Measurements from ENCODE around the gene ZNRF1.
"Not testable (repeated sequence)": the region's sequence is repeated elsewhere in the genome, so short reads cannot be mapped to it uniquely, and the experiment has no call there.

The ZNRF1 gene

GRCh38 chr16:75074920-75075687 is 76.3 kb downstream of the ZNRF1 start:
- H3K4me3 ChIP-seq (ENCODE audit: low read depth, low read length), result no peak overlapping the region

DNA sequence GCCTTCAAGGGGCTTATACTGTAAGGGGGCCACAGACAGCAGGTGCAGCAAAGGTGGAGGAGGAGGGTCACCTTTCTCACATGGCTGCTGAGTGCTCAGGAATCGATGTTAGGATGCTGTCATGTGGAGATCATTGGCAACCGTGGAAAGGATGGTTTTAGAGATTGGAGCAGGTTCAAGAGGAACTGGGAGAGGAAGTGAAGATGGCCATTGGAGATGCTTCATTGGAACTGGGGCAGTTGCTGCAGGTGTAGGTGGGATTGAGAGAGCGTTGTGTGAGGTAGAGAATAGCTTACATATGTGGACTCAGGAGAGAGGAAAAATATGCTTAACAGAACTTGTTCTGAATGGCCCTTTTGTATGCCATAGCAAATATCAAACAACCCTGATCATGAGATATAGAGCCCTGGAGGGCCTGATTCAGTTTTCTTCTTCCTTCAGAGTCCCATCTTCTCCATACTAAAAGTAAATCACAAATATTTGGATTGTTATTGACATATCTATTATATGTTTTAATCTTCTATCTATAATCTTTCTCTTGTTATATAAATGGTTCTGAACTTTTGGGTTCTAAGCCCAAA is 77.0 kb downstream of the ZNRF1 start:
- no peak overlapping the region for H3K4me3 ChIP-seq (ENCODE audit: low read depth, low read length)

GRCh38 chr16:75078886-75079285 is 80.1 kb downstream of the ZNRF1 start:
- H3K4me3 ChIP-seq (ENCODE audit: low read depth, low read length), result no peak overlapping the region

DNA sequence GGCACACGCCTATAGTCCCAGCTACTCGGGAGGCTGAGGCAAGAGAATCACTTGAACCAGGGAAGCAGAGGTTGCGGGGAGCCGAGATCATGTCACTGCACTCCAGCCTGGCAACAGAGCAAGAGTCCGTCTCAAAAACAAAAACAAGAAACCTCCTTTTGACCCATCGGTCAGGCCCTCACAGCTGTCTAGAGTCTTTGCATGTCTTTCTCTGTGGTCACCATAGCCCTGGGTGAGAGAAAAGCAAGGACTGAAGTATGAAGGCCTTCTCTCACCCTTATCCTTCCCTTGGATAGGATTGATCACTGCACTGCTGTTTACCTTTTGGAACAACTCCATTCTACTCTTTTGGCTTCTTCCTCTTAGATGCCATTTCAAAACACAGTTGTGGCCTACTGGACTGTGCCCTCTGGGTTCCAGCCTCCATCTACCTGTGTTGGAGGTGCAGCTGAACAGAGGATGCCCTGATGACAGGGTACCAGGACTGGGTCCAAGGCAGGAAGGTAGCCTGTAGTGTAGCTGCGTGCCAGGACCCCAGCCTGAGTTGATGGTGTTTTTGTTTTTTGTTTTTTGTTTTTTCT is 80.6 kb downstream of the ZNRF1 start:
- H3K4me3 ChIP-seq (ENCODE audit: low read depth, low read length), result no peak overlapping the region

GRCh38 chr16:75080205-75081029 is 81.6 kb downstream of the ZNRF1 start:
- H3K4me3 ChIP-seq (ENCODE audit: low read depth, low read length), result no peak overlapping the region

DNA sequence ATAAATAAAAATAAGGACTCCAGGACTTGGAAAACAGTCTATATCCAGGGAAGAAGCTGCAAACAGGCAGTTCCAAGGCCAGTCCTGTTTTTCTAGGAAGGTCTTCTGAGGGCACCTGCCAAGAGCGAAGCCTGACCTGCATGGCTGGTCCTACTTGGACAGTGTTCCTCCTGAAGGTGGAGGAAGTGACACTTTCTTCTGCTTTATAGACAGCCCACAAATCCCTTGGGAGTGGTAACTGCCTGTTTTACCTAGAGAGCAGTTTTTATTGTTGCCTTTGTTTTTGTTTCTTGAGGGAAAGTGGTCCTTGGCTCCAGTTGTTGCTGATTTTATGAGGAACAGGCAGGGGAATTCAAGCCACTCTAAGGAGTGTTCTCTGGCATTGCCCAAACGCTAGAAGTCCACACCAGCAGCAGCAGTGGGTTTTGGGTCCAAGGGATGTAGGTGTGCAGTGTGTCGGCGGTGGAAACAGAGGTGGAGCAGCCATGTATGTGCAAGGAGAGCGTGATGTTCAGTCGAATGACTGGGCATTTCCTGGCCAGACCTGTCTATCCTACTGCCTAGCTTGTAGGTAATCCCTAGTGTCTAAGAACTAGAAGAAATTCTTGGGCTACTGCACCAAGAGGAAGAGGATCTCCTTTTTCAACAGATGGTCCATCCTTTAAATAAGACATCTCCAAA is 82.5 kb downstream of the ZNRF1 start:
- no peak overlapping the region for H3K4me3 ChIP-seq (ENCODE audit: low read depth, low read length)

DNA sequence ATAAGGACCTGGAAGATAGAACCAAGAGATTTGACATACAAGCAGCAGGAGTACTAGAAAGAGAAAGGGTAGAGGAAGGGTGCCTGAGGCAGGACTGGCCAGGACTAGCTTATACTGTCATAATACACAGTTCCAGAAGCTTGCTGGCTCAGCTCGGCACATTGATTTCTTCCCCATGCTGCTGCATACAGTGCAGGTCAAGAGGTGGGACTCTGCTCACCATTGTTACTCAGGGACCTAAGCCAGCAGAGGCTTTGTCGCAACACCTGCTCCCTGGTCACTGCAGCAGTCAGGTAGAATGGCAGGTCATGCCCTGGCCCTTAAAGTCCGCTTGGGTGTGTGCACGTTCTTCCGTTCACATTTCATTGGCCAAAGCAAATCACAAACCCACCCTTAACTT is 85.0 kb downstream of the ZNRF1 start:
- no peak overlapping the region for H3K4me3 ChIP-seq (ENCODE audit: low read depth, low read length)

DNA sequence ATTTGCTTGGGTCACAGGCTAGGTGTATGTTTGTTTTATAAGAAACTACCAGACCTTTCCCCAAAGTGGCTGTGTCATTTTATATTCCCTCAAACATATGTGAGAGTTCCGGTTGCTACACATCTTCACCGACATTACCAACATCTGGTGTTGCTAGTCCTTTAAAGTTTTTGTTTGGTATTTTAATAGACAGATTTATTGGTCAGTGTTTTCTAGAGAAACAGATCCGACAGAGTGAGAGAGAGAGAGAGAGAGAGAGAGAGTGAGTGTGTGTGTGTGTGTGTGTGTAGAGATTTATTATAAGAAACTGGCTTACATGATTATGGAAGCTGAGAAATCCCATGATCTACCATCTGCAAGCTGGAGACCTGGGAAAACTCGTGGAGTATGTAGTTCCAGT is 86.7 kb downstream of the ZNRF1 start:
- H3K4me3 ChIP-seq (ENCODE audit: low read depth, low read length), result no peak overlapping the region

- H3K4me3 ChIP-seq (ENCODE audit: low read depth, low read length), result no peak overlapping the region
These were observed 87.5 kb downstream of the ZNRF1 start for GRCh38 chr16:75086281-75086680.

DNA sequence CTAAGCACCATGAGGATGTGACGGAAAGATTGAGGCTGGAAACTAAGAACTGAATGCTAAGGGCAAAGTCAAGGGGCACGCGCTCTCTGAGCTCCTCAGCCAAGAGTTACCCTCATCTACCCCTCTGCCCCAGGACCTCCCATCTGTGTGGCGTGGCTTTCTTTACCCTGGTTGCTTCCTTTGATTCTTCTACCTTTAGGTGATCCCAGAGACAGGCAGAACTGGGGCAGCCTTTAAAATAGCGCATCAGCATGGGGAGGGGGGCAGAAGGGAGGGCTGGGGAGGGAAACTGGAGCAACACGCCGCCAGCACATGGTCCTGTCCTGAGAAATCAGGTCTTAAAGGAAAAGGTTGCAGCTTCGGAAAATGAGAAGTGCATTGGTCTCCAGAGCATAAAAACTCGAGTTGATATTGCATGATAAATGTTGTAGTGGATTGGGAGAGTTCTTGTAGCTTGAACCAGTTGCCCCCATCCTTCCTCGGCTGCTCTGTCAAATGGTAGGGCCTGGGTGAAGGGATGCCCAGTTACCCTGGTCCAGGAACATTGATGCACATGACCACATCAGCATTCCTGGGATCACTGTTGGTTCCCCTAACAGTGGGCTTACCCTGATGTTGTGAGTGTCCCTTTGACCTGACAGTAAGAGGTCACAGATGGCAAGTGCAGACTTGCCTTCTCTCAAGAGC is 88.0 kb downstream of the ZNRF1 start:
- no peak overlapping the region for H3K4me3 ChIP-seq (ENCODE audit: low read depth, low read length)

GRCh38 chr16:75087375-75087979 is 88.7 kb downstream of the ZNRF1 start:
- no peak overlapping the region for H3K4me3 ChIP-seq (ENCODE audit: low read depth, low read length)

GRCh38 chr16:75088216-75088615 is 89.4 kb downstream of the ZNRF1 start:
- no peak overlapping the region for H3K4me3 ChIP-seq (ENCODE audit: low read depth, low read length)

DNA sequence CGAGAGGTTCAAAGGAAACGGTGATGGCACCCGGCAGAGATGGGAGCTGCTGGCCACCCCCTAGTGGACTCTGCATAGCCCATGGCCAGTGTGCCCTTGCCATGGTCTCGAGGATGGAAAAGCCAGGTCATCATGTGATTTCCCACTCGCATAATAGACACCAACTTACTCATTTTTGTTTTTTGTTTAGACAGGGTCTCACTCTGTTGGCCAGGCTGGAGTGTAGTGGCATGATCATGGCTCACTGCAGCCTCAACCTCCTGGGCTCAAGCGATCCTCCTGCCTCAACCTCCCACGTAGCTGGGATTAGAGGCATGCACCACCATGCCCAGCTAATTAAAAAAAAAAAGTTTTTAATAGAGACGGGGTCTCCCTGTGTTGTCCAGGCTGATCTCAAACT is 90.1 kb downstream of the ZNRF1 start:
- no peak overlapping the region for H3K4me3 ChIP-seq (ENCODE audit: low read depth, low read length)

DNA sequence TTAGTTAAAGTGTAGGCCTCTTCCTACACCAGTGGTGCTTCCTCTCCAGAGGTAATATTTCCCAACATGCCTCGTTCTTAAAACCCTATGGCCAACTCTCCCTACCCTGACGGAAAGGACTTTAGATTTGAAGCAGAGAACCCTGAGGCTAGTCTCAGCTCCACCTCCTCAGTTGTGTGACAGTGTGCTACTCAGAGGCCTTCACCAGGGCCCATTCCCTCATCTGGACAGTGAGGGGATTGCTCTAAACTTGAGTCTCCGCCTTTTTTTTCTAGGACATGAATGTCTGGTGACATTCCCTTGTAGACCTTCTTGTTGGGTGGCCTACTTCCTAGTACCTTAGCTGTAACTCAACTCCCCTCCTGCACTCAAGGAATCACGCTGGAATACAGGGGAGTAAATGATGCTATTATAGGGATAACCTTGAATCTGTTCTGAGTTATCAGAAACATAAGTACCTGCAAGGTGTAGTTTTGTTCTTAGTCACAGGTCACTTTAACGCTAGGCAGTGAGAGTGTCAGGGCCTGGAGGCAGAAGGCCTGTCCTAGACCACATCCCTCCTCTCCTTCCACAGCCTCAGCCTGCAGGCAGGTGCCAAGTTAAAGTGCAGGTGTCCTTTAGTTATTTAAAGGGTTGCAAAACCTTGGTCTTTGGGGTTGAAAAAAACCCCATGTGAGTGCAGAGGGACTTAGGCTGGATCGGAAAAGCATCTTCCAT is 90.8 kb downstream of the ZNRF1 start:
- no peak overlapping the region for H3K4me3 ChIP-seq (ENCODE audit: low read depth, low read length)

DNA sequence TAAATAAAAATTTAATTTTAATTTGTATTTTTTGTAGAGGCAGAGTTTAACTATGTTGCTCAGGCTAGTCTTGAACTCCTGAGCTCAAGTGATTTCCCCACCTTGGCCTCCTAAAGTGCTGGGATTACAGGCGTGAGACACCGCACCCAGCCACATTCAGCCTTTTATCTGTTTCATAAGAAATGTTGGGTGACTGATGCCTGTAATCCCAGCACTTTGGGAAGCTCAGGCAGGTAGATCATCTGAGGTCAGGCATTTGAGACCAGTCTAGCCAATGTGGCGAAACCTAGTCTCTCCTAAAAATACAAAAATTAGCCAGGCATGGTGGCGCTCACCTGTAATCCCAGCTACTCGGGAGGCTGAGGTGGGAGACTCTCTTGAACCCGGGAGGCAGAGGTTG is 92.1 kb downstream of the ZNRF1 start:
- H3K4me3 ChIP-seq (ENCODE audit: low read depth, low read length), result not testable (repeated sequence)

DNA sequence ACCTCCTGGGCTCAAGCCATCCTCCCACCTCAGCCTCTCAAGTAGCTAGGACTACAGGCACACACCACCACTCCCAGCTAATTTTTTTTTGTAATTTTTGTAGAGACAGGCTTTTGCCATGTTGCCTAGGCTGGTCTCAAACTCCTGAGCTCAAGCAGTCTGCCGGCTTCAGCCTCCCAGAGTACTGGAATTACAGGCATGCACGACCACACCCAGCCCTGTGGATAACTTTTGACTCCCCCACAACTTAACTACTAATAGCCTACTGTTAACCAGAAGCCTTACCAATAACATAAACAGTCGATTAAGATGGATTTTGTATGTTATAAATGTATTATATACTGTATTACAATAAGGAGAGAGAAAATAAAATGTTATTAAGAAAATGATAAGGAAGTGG is 92.8 kb downstream of the ZNRF1 start:
- not testable (repeated sequence) for H3K4me3 ChIP-seq (ENCODE audit: low read depth, low read length)

DNA sequence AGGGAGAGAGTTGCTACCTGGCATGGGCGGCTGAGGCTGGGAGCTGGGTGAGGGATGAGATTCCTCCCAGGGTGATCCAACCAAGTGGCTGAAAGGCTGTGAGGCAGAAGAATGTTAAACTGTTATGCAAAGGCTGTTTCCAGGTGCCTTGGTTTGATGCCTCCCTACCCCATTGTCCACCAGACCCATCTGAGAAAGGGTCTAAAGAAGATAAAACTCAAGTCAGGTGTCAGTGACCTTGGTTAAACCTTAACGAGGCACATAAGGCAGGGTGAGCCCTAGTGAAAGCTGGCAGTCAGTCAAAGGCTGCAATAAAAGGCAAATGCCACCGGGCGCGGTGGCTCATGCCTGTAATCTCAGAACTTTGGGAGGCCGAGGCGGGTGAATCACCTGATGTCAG is 94.0 kb downstream of the ZNRF1 start:
- no peak overlapping the region for H3K4me3 ChIP-seq (ENCODE audit: low read depth, low read length)

DNA sequence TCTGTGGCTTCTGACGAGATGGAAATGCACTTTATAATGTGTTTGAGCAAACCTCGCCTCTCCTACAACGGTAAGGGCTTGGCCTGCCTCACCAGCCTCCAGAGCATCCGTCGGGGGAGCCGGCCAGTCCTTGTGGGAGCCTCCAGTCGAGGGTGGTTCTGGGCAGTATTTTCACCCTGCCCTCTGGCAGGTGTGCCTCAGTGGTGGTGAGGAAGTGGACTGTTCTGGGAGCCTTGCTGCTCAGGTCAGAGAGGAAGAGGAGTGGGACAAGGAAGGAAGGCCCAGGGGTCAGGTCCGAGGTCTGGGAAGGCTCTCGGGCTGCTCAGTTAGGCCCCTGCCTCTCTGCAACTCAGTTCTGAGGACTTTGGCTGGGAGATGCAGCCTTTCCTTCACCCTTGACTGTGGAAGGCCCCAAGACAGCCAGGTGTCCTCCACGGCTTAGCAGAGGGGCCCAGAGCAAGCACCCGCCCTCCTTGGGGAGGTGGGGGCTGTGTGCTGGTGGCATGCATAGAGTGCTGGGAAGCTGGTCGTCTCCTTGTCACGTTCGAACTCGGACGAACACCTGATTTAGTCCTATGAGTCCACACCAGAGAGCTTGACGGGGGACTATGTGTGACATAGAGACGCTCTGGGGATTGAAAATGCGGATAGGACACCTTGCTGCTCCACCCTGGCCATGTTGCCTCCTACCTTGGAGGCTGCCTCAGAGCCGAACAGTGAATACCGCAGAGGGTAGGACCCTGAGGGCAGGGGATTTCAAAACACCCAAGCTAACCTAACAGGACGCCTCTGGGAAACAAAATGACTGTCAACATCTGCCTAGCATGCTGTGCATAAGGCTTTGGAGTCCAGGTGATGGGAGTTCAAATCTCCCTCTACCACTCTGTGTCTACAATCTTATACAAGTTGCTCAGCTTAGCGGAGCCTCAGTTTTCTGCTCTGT is 95.0 kb downstream of the ZNRF1 start:
- no peak overlapping the region for H3K4me3 ChIP-seq (ENCODE audit: low read depth, low read length)
